Neural cell (in vitro differentiated cells): ENCODE results near the gene PCED1A. TPM values are rescaled to one million over a fixed set of nuclear protein-coding genes. Genes with fewer than 3 reads are reported as not detected.

Experiments
- H2AFZ ChIP-seq: fragments of 200-600, 300-800 bp; sonication (generic), shearing (Covaris generic); 2 replicates; pipeline ENCODE4 v1.6.0; 2014; ENCODE audit warnings: low read depth, mild to moderate bottlenecking, antibody characterized with exemption, low read length, moderate library complexity
- H3F3A ChIP-seq: fragments of 200-600 bp; shearing (Covaris generic); 2 replicates; pipeline ENCODE4 v1.6.1; 2016; ENCODE audit warnings: mild to moderate bottlenecking, moderate library complexity, mixed read lengths, antibody characterized with exemption, low read length; ENCODE audit not compliant: insufficient read depth, poor library complexity, severe bottlenecking
- H3K27ac ChIP-seq: fragments of 200-600, 300-800 bp; sonication (generic), shearing (Covaris generic); 2 replicates; pipeline ENCODE4 v1.5.1; 2014; ENCODE audit warnings: mild to moderate bottlenecking, low read length, moderate library complexity
- H3K27me3 ChIP-seq: fragments of 300-800, 200-600 bp; sonication (generic), shearing (Covaris generic); 2 replicates; pipeline ENCODE4 v1.6.0; 2014; ENCODE audit warnings: mild to moderate bottlenecking, low read depth, low read length, moderate library complexity; ENCODE audit not compliant: insufficient read depth
- H3K36me3 ChIP-seq: fragments of 300-800, 200-600 bp; sonication (generic), shearing (Covaris generic); 2 replicates; pipeline ENCODE4 v1.5.1; 2014; ENCODE audit warnings: mild to moderate bottlenecking, antibody characterized with exemption, low read length, moderate library complexity; ENCODE audit not compliant: insufficient read depth
- H3K4me2 ChIP-seq: fragments of 300-800, 200-600 bp; sonication (generic), shearing (Covaris generic); 2 replicates; pipeline ENCODE4 v1.6.0; 2014; ENCODE audit warnings: mild to moderate bottlenecking, low read length
- H3K4me3 ChIP-seq: fragments of 300-800, 200-600 bp; sonication (generic), shearing (Covaris generic); 2 replicates; pipeline ENCODE4 v1.5.1; 2014; ENCODE audit warnings: mild to moderate bottlenecking, low read length, moderate library complexity
- H3K79me2 ChIP-seq: fragments of 200-600 bp; shearing (Covaris generic); replicated peaks from 2 replicates; pipeline ENCODE4 v1.6.0; 2014; ENCODE audit warnings: mild to moderate bottlenecking, low read length, moderate library complexity; ENCODE audit not compliant: insufficient read depth
- H3K9ac ChIP-seq: fragments of 300-800, 200-600 bp; sonication (generic), shearing (Covaris generic); 2 replicates; pipeline ENCODE4 v1.6.1; 2016; ENCODE audit warnings: mild to moderate bottlenecking, low read length, mixed read lengths
- H3K9me2 ChIP-seq: fragments of 200-600 bp; shearing (Covaris generic); 2 replicates; pipeline ENCODE4 v1.6.1; 2016; ENCODE audit warnings: mild to moderate bottlenecking, low read length, mixed read lengths; ENCODE audit not compliant: insufficient read depth
- H3K9me3 ChIP-seq: fragments of 200-600, 300-800 bp; sonication (generic), shearing (Covaris generic); 2 replicates; pipeline ENCODE4 v1.6.1; 2016; ENCODE audit warnings: mild to moderate bottlenecking, mixed run types, low read length, moderate library complexity, mixed read lengths
- H4K20me1 ChIP-seq: fragments of 200-600 bp; shearing (Covaris generic); 2 replicates; pipeline ENCODE4 v1.6.1; 2016; ENCODE audit warnings: mild to moderate bottlenecking, mixed run types; ENCODE audit not compliant: insufficient read depth
- EP300 ChIP-seq: fragments of 450-650 bp; conservative IDR thresholded peaks from 2 replicates; pipeline ENCODE4 v1.6.1; 2014; ENCODE audit warnings: antibody characterized with exemption, mild to moderate bottlenecking, moderate library complexity; ENCODE audit not compliant: poor library complexity, severe bottlenecking
- EZH2 ChIP-seq: fragments of 200-600, 300-800 bp; shearing (Covaris generic), sonication (generic); IDR thresholded peaks from 2 replicates; pipeline ENCODE4 v1.6.1; 2014; ENCODE audit warnings: antibody characterized with exemption, low read length, borderline replicate concordance, mild to moderate bottlenecking; ENCODE audit not compliant: insufficient read depth, poor library complexity, severe bottlenecking
- MXI1 ChIP-seq: fragments of 450-650 bp; conservative IDR thresholded peaks from 2 replicates; pipeline ENCODE4 v1.6.1; 2014; ENCODE audit warnings: antibody characterized with exemption, mild to moderate bottlenecking; ENCODE audit not compliant: poor library complexity, severe bottlenecking
- POLR2AphosphoS5 ChIP-seq: IDR thresholded peaks from 2 replicates; pipeline ENCODE4 v1.6.1; 2012
- RAD21 ChIP-seq: fragments of 450-650 bp; conservative IDR thresholded peaks from 2 replicates; pipeline ENCODE4 v1.6.1; 2014; ENCODE audit warnings: antibody characterized with exemption, mild to moderate bottlenecking, moderate library complexity
- SMC3 ChIP-seq: fragments of 450-650 bp; conservative IDR thresholded peaks from 2 replicates; pipeline ENCODE4 v1.6.1; 2014; ENCODE audit warnings: antibody characterized with exemption, mild to moderate bottlenecking, moderate library complexity; ENCODE audit not compliant: poor library complexity
- TAF1 ChIP-seq: IDR thresholded peaks from 2 replicates; pipeline ENCODE4 v1.6.1; 2012; ENCODE audit warnings: low read depth
- polyA plus RNA-seq: library from polyadenylated mRNA; depleted of rRNA; stranded (reverse); fragments of >200 nt; gene quantifications from 2 replicates; pipeline ENCODE4 v1.2.3, GENCODE V29; 2014
- TF ChIP-seq, protein P1 (sequence below): fragments of 450-650 bp; IDR thresholded peaks from 2 replicates; pipeline ENCODE4 v1.5.1; 2014; ENCODE audit warnings: antibody characterized with exemption, mild to moderate bottlenecking, moderate library complexity; ENCODE audit not compliant: poor library complexity, severe bottlenecking
- TF ChIP-seq, protein P2 (sequence below): IDR thresholded peaks from 2 replicates; pipeline ENCODE4 v1.6.1; 2012; ENCODE audit warnings: borderline replicate concordance

PCED1A gene
- polyA plus RNA-seq, 1 donor from 2014 or later: 132 TPM

DNA sequence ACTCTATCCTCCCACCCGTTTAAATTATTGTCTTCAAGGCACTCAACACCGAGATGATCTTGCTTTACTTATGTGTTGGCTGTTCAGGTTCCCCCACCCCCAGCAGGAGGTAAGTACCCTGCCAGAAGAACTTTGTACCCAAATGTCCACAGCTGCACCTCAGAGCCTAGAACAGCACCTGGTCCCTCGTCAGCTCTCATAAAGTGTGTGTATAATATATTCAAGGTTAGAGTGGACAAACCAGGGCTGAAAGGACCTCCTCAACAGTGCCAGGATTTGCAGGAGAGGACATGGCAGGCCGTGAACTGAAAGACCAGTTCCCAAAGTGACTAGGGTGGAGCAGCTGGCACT is 34.1 kb downstream of the PCED1A start:
- Histone ChIP-seq H3F3A (no peaks in the 10 kb centered on the region), H3K4me2 (no peak overlapping the region), H3K36me3 (no peaks in the 10 kb centered on the region), H3K4me3 (no peak overlapping the region), H3K9me3 (no peaks in the 10 kb centered on the region), H2AFZ (no peak overlapping the region), H3K79me2 (no peaks in the 10 kb centered on the region), H3K27me3 (peaks cover 52% of the 10 kb centered on the region), H3K9ac (no peak overlapping the region), H4K20me1 (no peaks in the 10 kb centered on the region), H3K27ac (no peak overlapping the region), H3K9me2 (no peaks in the 10 kb centered on the region)
- TF ChIP-seq TAF1 (no peak), EZH2 (no peak), MXI1 (no peak), POLR2AphosphoS5 (no peak), RAD21 (no peak)
- TF ChIP-seq, protein P1, sequence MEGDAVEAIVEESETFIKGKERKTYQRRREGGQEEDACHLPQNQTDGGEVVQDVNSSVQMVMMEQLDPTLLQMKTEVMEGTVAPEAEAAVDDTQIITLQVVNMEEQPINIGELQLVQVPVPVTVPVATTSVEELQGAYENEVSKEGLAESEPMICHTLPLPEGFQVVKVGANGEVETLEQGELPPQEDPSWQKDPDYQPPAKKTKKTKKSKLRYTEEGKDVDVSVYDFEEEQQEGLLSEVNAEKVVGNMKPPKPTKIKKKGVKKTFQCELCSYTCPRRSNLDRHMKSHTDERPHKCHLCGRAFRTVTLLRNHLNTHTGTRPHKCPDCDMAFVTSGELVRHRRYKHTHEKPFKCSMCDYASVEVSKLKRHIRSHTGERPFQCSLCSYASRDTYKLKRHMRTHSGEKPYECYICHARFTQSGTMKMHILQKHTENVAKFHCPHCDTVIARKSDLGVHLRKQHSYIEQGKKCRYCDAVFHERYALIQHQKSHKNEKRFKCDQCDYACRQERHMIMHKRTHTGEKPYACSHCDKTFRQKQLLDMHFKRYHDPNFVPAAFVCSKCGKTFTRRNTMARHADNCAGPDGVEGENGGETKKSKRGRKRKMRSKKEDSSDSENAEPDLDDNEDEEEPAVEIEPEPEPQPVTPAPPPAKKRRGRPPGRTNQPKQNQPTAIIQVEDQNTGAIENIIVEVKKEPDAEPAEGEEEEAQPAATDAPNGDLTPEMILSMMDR: no peak
- TF ChIP-seq, protein P2, sequence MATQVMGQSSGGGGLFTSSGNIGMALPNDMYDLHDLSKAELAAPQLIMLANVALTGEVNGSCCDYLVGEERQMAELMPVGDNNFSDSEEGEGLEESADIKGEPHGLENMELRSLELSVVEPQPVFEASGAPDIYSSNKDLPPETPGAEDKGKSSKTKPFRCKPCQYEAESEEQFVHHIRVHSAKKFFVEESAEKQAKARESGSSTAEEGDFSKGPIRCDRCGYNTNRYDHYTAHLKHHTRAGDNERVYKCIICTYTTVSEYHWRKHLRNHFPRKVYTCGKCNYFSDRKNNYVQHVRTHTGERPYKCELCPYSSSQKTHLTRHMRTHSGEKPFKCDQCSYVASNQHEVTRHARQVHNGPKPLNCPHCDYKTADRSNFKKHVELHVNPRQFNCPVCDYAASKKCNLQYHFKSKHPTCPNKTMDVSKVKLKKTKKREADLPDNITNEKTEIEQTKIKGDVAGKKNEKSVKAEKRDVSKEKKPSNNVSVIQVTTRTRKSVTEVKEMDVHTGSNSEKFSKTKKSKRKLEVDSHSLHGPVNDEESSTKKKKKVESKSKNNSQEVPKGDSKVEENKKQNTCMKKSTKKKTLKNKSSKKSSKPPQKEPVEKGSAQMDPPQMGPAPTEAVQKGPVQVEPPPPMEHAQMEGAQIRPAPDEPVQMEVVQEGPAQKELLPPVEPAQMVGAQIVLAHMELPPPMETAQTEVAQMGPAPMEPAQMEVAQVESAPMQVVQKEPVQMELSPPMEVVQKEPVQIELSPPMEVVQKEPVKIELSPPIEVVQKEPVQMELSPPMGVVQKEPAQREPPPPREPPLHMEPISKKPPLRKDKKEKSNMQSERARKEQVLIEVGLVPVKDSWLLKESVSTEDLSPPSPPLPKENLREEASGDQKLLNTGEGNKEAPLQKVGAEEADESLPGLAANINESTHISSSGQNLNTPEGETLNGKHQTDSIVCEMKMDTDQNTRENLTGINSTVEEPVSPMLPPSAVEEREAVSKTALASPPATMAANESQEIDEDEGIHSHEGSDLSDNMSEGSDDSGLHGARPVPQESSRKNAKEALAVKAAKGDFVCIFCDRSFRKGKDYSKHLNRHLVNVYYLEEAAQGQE: no peak

DNA sequence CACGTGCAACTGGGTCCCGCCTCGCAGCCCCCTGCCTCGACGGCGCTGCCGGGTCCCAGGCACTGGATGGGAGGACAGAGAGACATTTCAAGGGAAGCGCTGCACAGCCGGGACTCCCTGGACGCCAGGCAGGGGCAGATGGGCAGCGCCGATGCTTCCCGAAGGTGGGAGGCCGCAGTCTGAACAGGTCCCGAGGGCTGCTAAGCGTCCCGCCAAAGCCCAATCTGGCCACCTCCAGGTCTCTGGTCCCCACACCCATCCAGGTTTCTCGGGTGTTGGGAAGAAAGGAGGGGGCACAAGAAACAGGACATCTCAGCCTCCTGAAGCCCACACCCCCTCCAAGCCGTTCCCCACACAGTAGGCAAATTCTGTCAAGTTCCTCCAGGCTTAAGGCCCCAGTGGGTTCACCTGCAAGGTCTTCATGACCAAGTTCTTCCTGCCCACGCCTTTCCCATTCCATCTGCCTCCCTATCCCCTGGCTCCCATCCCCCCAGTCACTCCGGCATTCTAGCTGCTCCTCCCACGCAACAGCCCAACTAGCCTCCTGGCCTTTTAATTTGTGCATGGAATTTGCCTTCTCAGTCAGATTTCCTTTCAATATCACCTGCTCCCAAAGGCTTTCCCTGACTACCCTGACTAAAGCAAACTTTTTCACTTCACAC is 34.6 kb downstream of the PCED1A start:
- no peak overlapping the region for H3K4me2 ChIP-seq

More for the DNA sequence above, 34.6 kb downstream of the PCED1A start:
- H3K79me2 ChIP-seq: no peaks in the 10 kb centered on the region
- no peaks in the 10 kb centered on the region for H3K9me3 ChIP-seq
- no peaks in the 10 kb centered on the region for H4K20me1 ChIP-seq
- peaks cover 57% of the 10 kb centered on the region for H3K27me3 ChIP-seq
- H3K9me2 ChIP-seq: no peaks in the 10 kb centered on the region
- TF ChIP-seq, protein P2: no peak
- TF ChIP-seq POLR2AphosphoS5 (no peak), EZH2 (no peak), MXI1 (no peak), RAD21 (no peak), EP300 (no peak), SMC3 (no peak), TAF1 (no peak)
- TF ChIP-seq, protein P1: no peak
- H3K4me3 ChIP-seq: no peak overlapping the region
- no peak overlapping the region for H3K9ac ChIP-seq
- H3K27ac ChIP-seq: no peak overlapping the region
- H3F3A ChIP-seq: no peaks in the 10 kb centered on the region
- H2AFZ ChIP-seq: no peak overlapping the region
- H3K36me3 ChIP-seq: no peaks in the 10 kb centered on the region
